Left forelimb (tissue), 1 donor: Measurements from ENCODE around the gene BHLHE40.
A peak's percentile ranks its signal among the peaks of the same experiment; 100 is the strongest.

Experiments used
- DNase-seq: peaks from one replicate; pipeline ENCODE4 v3.0.0-alpha.2; 2018; ENCODE audit warnings: low spot score

BHLHE40 gene

GRCh38 chr3:4983739-4984510 lies 4.7 kb downstream of the BHLHE40 start:
- DNase-seq, result no peak

DNA sequence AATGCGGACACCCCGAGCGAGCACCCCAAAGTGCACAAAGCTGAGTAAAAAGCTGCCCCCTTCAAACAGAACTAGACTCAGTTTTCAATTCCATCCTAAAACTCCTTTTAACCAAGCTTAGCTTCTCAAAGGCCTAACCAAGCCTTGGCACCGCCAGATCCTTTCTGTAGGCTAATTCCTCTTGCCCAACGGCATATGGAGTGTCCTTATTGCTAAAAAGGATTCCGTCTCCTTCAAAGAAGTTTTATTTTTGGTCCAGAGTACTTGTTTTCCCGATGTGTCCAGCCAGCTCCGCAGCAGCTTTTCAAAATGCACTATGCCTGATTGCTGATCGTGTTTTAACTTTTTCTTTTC lies 5.3 kb downstream of the BHLHE40 start:
- DNase-seq, result no peak

DNA sequence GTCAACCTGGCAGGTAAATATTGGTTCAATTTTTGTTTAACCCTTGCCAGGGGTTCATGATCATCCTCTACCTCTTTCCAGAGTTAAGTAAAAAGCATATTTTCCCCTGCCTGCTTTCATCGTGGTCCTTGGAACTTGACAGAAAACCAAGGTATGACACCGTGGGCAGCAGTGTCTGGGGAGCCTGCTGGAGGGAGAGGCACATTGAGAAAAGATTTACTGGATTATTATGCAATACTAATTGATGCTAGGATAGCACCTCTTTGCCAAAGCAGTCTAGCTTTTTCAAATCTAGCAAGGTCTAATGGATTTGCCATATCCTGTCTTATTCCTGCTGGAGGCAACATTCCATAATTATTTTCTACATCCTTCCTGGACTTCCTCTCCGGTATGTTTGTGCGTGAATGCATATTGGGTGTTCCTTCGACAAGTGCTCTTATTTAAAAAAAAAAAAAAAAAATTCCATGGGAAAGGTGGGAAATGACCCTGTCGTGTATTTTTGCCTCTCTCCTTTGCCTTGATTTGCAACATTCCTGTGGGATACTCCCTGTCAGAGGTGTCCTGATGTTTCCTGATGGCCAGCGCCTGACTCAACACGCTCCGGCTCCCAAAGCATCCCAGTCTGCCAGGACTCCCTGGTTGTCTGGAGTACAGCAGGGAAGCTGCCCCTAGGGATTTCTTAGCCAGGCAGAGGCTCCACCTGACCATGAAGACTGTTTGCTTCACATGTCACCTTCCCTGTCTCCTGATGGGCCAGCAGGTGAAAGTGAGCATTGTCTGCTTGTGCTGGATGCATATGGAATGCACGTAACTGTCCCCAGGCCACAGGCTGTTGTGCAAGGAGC lies 6.3 kb downstream of the BHLHE40 start:
- DNase-seq, result no peak

DNA sequence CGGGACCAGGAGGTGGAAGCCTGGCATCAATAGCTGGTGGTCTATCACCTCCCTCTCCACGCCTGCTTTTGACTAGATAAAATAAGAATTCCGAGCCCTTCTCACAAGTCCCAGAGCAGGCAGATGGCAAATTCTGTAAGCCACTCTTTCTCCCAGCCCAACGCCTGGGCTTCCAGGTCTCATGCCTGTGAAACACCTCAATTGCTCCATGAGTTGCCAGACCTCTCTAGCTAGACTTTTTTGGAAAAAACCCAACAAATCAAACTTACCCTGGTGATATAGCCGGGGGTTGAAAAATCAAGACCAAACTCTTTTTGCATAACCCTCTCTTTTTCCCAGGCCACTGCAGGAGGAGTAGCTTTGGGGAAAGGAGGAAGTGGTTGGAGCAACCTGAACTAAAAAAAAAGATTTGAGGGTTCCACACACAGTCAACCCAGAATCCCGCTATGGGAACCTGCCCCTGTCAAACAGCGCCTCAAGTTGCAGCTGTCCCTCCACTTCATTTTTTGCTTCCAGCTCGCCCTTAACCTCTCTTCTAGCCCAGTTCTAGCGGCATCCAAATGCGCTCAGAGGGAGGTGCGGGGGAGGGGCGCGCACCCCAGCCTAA lies 7.0 kb downstream of the BHLHE40 start:
- DNase-seq, result no peak

DNA sequence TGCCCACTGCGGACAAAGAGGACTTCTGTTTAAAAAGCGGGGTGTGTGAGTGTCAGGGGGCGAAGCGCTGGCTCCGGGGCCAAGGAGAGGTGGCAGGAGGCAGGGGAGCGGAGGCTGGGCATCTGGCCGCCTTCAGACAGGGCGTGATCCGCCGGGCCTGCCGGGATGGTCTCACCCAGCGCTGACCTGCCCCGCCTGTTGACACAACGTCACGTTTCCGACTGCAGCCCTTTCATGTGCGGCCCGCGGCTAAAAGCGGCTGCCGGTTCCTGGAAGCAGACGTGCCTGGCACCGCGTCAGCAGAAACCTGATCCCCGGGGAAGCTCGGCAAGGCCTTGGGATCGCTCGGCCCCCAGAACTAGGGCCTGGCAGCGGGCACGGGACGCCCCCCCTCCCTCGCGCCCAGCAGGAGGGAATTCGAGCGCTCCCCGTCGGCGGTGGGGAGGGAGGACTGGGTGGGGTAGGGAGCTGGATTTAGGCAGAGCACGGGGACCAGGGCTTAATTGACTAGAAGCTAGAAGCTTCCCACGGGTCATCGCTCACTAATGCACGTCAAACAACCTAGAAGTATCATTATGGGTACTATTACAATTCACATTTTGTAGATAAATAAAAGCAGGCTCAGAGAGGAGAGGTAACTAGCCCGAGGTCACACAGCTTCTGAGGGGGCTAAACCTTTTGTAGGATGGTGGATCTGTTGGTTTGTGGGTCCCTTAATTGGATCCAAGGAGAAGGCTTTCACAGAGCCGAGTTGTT lies 7.7 kb downstream of the BHLHE40 start:
- peak; percentile 97 for DNase-seq

DNA sequence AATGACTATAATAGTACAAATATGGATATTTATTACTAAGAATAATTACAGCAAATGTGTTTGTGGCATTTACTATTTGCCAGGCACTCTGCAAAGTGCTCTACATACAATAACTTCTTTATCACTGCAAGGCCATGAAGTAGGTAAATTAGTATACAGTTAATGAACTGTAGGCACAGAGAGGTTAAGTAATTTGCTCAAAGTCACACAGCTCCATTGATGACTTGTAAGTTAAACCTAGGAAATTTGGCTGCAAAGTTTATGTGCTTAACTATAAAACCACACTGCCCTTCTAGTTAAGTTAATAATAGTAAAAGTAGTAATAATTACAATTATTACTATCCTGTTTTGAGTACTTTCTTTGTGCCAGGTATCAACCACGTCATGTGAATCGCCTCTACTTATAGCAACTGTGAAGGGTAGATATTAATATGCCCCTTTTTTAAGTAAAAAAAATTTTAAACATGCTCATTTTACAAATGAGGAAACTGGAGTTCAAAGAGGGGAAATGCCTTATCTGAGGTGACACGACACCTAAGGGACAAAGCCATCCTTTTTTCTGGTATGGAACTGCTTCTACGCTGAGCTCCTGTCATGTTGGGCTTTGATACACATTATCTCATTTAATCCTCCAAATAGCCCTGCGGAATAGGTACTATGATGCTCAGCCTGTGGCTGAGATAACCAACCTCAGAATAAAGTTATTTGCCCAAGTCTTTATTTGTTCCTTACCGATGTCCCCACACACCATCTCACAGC lies 8.5 kb downstream of the BHLHE40 start:
- DNase-seq, result no peak

GRCh38 chr3:4988983-4989834 lies 10.0 kb downstream of the BHLHE40 start:
- no peak for DNase-seq

DNA sequence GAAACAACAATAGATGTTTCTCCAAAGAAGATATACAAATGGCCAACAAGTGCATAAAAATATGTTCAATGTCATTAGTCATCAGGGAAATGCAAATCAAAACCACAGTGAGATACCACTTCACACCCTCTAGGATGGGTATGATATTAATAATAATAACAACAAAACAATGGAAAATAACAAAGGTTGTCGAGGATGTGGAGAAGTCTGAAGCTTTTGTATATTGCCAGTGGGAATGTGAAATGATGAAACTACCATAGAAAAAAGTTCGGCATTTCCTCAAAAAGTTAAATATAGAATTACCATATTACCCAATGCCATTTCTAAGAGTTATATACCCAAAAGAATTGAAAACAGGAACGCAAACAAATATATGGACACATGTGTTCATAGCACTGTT lies 10.8 kb downstream of the BHLHE40 start:
- no peak for DNase-seq

GRCh38 chr3:4992118-4992517 lies 12.9 kb downstream of the BHLHE40 start:
- DNase-seq, result no peak

DNA sequence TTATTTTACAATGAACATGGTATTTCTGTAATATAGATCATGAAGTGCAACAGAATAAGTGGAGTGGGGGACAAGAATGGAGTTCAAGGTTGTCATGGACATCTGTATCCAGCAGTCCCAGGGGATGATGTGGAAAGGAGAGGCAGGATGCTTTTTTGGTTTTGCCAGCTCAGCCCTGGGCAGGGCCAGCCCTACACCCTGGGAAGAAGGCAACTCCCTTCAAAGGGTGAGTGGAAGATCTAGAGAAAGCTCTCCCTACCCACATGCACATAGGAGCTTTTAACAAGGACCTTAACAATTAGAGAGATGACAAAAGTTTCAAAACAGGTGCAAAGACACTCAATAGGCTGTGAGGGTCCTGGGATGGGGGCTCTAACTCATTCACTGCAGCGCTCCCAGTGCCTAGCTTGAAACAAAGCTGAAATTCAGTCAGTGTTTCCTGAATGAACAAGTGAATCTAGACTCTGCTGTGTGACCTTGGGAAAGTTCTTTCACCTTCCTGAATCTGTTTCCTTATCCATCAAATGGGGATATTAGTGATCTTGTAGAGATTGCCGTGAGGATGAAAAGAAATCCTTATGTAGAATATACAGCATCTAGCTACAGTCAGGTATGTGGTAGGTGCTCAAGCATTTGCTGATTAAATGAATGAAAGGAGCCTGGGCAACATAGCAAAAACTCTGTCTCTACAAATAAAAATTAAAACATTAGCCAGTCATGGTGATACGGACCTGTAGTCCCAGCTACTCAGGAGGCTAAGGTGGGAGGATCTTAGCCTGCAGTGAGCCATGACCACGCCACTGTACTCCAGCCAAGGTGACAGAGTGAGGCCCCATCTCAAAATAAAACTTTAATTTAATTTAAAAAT lies 14.3 kb downstream of the BHLHE40 start:
- no peak for DNase-seq

DNA sequence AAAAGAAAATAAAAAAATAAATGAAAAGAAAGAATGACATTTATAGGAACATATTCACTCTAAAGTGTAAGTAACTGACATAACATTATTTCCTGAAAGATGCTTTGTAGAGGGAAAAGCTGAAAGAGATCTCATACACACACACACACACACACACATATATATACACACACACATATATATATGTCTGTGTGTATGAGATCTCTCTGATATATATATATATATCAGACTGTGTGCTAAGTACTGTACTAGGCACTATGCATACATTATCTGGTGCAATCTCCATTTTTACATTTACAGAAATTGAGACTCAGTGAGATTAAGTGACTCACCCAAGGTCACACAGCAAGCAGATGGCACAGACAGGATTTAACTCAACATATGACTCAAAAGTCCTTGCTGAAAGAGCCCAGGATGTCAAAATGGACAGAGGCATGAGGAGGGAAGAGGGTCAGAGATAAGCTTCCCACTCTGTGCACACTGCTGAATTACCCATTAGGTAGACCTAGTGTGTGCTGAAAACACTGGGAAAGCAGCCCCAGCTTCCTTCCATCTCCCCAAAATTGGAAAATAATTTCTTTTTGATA lies 15.0 kb downstream of the BHLHE40 start:
- no peak for DNase-seq

GRCh38 chr3:4994823-4995499 lies 15.7 kb downstream of the BHLHE40 start:
- DNase-seq, result no peak

DNA sequence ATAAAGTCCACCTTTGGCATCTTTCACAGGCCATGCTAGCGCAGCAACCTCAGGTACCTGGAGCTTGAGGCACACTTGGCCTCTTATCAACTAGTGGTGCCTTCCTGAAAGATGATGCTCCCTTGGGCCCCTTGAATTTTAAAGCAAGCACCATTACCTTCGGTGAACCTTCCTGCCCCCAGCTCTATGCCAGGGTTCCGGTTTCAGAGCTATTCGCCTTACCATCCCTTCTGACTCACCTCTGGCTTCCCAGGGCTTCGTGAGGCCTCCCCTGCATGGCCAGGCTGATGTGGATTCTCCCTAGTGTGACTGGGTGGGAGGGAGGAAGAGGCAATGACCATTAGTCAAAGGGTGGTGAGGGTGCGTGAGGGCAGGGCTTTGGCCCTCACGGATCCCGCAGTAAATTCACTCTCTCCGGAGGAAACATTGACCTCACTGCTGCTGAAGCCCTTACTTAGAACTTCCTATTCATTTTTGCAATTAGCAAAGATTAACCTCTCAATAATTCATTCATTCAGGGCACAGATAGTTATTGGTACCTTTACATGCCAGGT lies 16.3 kb downstream of the BHLHE40 start:
- DNase-seq, result no peak

DNA sequence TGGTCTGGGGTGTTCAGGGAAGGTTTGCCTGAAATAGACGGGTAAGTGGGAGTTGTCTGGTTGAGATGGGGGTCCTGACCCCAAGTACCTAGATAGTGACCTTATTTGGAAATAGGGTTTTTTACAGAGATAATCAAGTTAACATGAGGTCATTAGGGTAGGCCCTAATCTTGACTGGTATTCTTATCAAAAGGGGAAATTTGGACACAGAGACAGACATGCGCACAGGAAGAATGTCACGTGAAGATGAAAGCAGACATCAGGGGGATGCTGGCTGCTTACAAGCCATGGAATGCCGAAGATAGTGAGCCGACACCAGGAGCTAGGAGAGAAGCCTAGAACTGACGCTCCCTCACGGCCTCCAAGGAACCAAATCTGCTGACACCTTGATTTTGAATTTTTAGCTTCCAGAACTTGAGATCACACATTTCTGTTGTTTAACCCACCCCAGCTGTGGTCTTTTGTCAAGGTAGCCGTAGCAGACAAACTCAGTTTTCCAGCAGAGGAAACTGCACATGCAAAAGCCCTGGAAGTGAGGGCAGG lies 17.1 kb downstream of the BHLHE40 start:
- DNase-seq, result no peak

- no peak for DNase-seq
Measured at GRCh38 chr3:4996771-4997291, 17.6 kb downstream of the BHLHE40 start.

- DNase-seq, result peak; percentile 36
Measured at GRCh38 chr3:4997946-4998345, 18.7 kb downstream of the BHLHE40 start.

- DNase-seq, result no peak
Measured at GRCh38 chr3:4999531-5000184, 20.4 kb downstream of the BHLHE40 start.
